HG02938 (cell line): Measurements from ENCODE around the gene KCNE4.

Source experiments
- ATAC-seq: cut with Tn5 transposase; IDR thresholded peaks from one replicate; pipeline ENCODE4 v1.9.1; 2021; ENCODE audit warnings: mild to moderate bottlenecking, moderate library complexity; ENCODE audit not compliant: unreplicated experiment

KCNE4 gene

GRCh38 chr2:223083402-223084070 is 31.5 kb downstream of the KCNE4 start:
- no peak for ATAC-seq

- no peak for ATAC-seq
Observed at GRCh38 chr2:223084873-223085272, 32.9 kb downstream of the KCNE4 start.

GRCh38 chr2:223086370-223086981 is 34.5 kb downstream of the KCNE4 start:
- no peak for ATAC-seq

GRCh38 chr2:223087466-223087865 is 35.5 kb downstream of the KCNE4 start:
- no peak for ATAC-seq

- no peak for ATAC-seq
Observed at GRCh38 chr2:223088866-223089265, 36.9 kb downstream of the KCNE4 start.

GRCh38 chr2:223090039-223090438 is 38.0 kb downstream of the KCNE4 start:
- no peak for ATAC-seq

GRCh38 chr2:223090540-223091235 is 38.7 kb downstream of the KCNE4 start:
- no peak for ATAC-seq

GRCh38 chr2:223092667-223093066 is 40.7 kb downstream of the KCNE4 start:
- no peak for ATAC-seq

- no peak for ATAC-seq
Observed at GRCh38 chr2:223093436-223094241, 41.6 kb downstream of the KCNE4 start.

- no peak for ATAC-seq
Observed at GRCh38 chr2:223095207-223095606, 43.2 kb downstream of the KCNE4 start.

- no peak for ATAC-seq
Observed at GRCh38 chr2:223096235-223096970, 44.4 kb downstream of the KCNE4 start.

GRCh38 chr2:223097888-223098383 is 45.9 kb downstream of the KCNE4 start:
- ATAC-seq, result no peak

- no peak for ATAC-seq
Observed at GRCh38 chr2:223099561-223099960, 47.6 kb downstream of the KCNE4 start.

- no peak for ATAC-seq
Observed at GRCh38 chr2:223100061-223100511, 48.1 kb downstream of the KCNE4 start.

- peak; percentile 85 for ATAC-seq
Observed at GRCh38 chr2:223101340-223102039, 49.5 kb downstream of the KCNE4 start.

GRCh38 chr2:223102040-223102400 is 50.0 kb downstream of the KCNE4 start:
- ATAC-seq, result no peak

- no peak for ATAC-seq
Observed at GRCh38 chr2:223102450-223102849, 50.5 kb downstream of the KCNE4 start.

GRCh38 chr2:223104336-223105132 is 52.5 kb downstream of the KCNE4 start:
- ATAC-seq, result no peak
